Activated naive CD8-positive, alpha-beta T cell treated with anti-CD3 and anti-CD28 coated beads, Interleukin-2, amount 50 U/mL, for 24 hours (primary cell): Measurements from ENCODE around the gene TRAF3.
"Not testable (repeated sequence)": the region's sequence is repeated elsewhere in the genome, so short reads cannot be mapped to it uniquely, and the experiment has no call there.

Source experiments
- ATAC-seq: fragments of 150-1000 bp; cut with Tn5 transposase; one replicate; pipeline ENCODE4 v1.10.0; 2021
- DNase-seq: peaks from one replicate; pipeline ENCODE4 v3.0.0; 2021
- H3K27ac Mint-ChIP-seq: one replicate; pipeline ENCODE4 v1.8.0; 2021; ENCODE audit warnings: mild to moderate bottlenecking, mixed read lengths
- H3K27me3 Mint-ChIP-seq: one replicate; pipeline ENCODE4 v1.8.0; 2021; ENCODE audit warnings: mixed read lengths
- H3K36me3 Mint-ChIP-seq: one replicate; pipeline ENCODE4 v1.8.0; 2021; ENCODE audit warnings: low read depth, mixed read lengths
- H3K4me1 Mint-ChIP-seq: one replicate; pipeline ENCODE4 v1.8.0; 2021; ENCODE audit warnings: mixed read lengths
- H3K4me3 Mint-ChIP-seq: one replicate; pipeline ENCODE4 v1.8.0; 2021; ENCODE audit warnings: mild to moderate bottlenecking, moderate library complexity, mixed read lengths
- H3K9me3 Mint-ChIP-seq: one replicate; pipeline ENCODE4 v1.8.0; 2021; ENCODE audit warnings: mixed read lengths

The TRAF3 gene

GRCh38 chr14:102878970-102879460 lies 101.8 kb downstream of the TRAF3 start:
- no peaks in the 10 kb centered on the region for H3K27me3 Mint-ChIP-seq
- no peak overlapping the region for H3K27ac Mint-ChIP-seq
- no peak for DNase-seq
- no peak overlapping the region for H3K4me3 Mint-ChIP-seq
- peaks cover 27% of the 10 kb centered on the region for H3K36me3 Mint-ChIP-seq
- H3K9me3 Mint-ChIP-seq, result no peaks in the 10 kb centered on the region
- ATAC-seq, result no peak
- peaks cover 16% of the 10 kb centered on the region for H3K4me1 Mint-ChIP-seq

- DNase-seq (no peak), ATAC-seq (no peak)
- H3K4me1 Mint-ChIP-seq, result peaks cover 16% of the 10 kb centered on the region
- H3K9me3 Mint-ChIP-seq, result no peaks in the 10 kb centered on the region
- H3K27me3 Mint-ChIP-seq, result no peaks in the 10 kb centered on the region
- peaks cover 40% of the 10 kb centered on the region for H3K36me3 Mint-ChIP-seq
- H3K4me3 Mint-ChIP-seq, result no peak overlapping the region
- peak overlapping the region; percentile 81 for H3K27ac Mint-ChIP-seq
Observed at GRCh38 chr14:102882226-102882906, 105.1 kb downstream of the TRAF3 start.

GRCh38 chr14:102883089-102883541 lies 105.9 kb downstream of the TRAF3 start:
- Mint-ChIP-seq H3K4me1 (peaks cover 16% of the 10 kb centered on the region), H3K9me3 (no peaks in the 10 kb centered on the region), H3K27ac (peak overlapping the region; percentile 81), H3K4me3 (no peak overlapping the region), H3K36me3 (peaks cover 40% of the 10 kb centered on the region), H3K27me3 (no peaks in the 10 kb centered on the region)
- peak; percentile 70 for ATAC-seq
- DNase-seq, result no peak

- H3K27ac Mint-ChIP-seq, result peak overlapping the region; percentile 81
- ATAC-seq, result no peak
- H3K4me3 Mint-ChIP-seq, result no peak overlapping the region
- H3K27me3 Mint-ChIP-seq, result no peaks in the 10 kb centered on the region
- H3K36me3 Mint-ChIP-seq, result peaks cover 41% of the 10 kb centered on the region
- no peaks in the 10 kb centered on the region for H3K9me3 Mint-ChIP-seq
- no peak for DNase-seq
- peaks cover 16% of the 10 kb centered on the region for H3K4me1 Mint-ChIP-seq
Observed at GRCh38 chr14:102883554-102883953, 106.3 kb downstream of the TRAF3 start.

- DNase-seq (no peak), ATAC-seq (no peak)
- H3K27ac Mint-ChIP-seq, result no peak overlapping the region
- H3K4me1 Mint-ChIP-seq, result peaks cover 16% of the 10 kb centered on the region
- H3K27me3 Mint-ChIP-seq, result no peaks in the 10 kb centered on the region
- peaks cover 42% of the 10 kb centered on the region for H3K36me3 Mint-ChIP-seq
- H3K9me3 Mint-ChIP-seq, result no peaks in the 10 kb centered on the region
- H3K4me3 Mint-ChIP-seq, result no peak overlapping the region
Observed at GRCh38 chr14:102885737-102886447, 108.6 kb downstream of the TRAF3 start.

- Mint-ChIP-seq H3K4me1 (peaks cover 3% of the 10 kb centered on the region), H3K4me3 (no peak overlapping the region), H3K27ac (no peak overlapping the region), H3K9me3 (no peaks in the 10 kb centered on the region), H3K27me3 (no peaks in the 10 kb centered on the region), H3K36me3 (peaks cover 47% of the 10 kb centered on the region)
- ATAC-seq (no peak), DNase-seq (no peak)
Observed at GRCh38 chr14:102888748-102889147, 111.5 kb downstream of the TRAF3 start.

- Mint-ChIP-seq H3K27ac (no peak overlapping the region), H3K4me1 (peaks cover 3% of the 10 kb centered on the region), H3K36me3 (peaks cover 45% of the 10 kb centered on the region), H3K9me3 (no peaks in the 10 kb centered on the region), H3K4me3 (no peak overlapping the region), H3K27me3 (no peaks in the 10 kb centered on the region)
- no peak for ATAC-seq
- no peak for DNase-seq
Observed at GRCh38 chr14:102889615-102890014, 112.4 kb downstream of the TRAF3 start.

GRCh38 chr14:102891111-102891510 lies 113.9 kb downstream of the TRAF3 start:
- Mint-ChIP-seq H3K27ac (no peak overlapping the region), H3K4me1 (peaks cover 3% of the 10 kb centered on the region), H3K36me3 (peaks cover 47% of the 10 kb centered on the region), H3K4me3 (no peak overlapping the region), H3K9me3 (no peaks in the 10 kb centered on the region), H3K27me3 (no peaks in the 10 kb centered on the region)
- no peak for DNase-seq
- ATAC-seq, result no peak

- Mint-ChIP-seq H3K27me3 (no peaks in the 10 kb centered on the region), H3K36me3 (peaks cover 46% of the 10 kb centered on the region), H3K4me1 (peaks cover 3% of the 10 kb centered on the region), H3K4me3 (no peak overlapping the region), H3K27ac (no peak overlapping the region), H3K9me3 (no peaks in the 10 kb centered on the region)
- no peak for DNase-seq
- no peak for ATAC-seq
Observed at GRCh38 chr14:102891556-102891955, 114.3 kb downstream of the TRAF3 start.

- Mint-ChIP-seq H3K27ac (peak overlapping the region; percentile 38), H3K36me3 (peaks cover 48% of the 10 kb centered on the region), H3K27me3 (no peaks in the 10 kb centered on the region), H3K9me3 (no peaks in the 10 kb centered on the region), H3K4me1 (peaks cover 5% of the 10 kb centered on the region), H3K4me3 (no peak overlapping the region)
- DNase-seq (no peak), ATAC-seq (no peak)
Observed at GRCh38 chr14:102892651-102893050, 115.4 kb downstream of the TRAF3 start.

GRCh38 chr14:102893452-102893851 lies 116.2 kb downstream of the TRAF3 start:
- H3K27ac Mint-ChIP-seq, result no peak overlapping the region
- no peak overlapping the region for H3K4me3 Mint-ChIP-seq
- H3K36me3 Mint-ChIP-seq, result peaks cover 53% of the 10 kb centered on the region
- ATAC-seq (peak; percentile 61), DNase-seq (no peak)
- H3K9me3 Mint-ChIP-seq, result no peaks in the 10 kb centered on the region
- H3K27me3 Mint-ChIP-seq, result no peaks in the 10 kb centered on the region
- H3K4me1 Mint-ChIP-seq, result peaks cover 10% of the 10 kb centered on the region

- not testable (repeated sequence) for ATAC-seq, H3K9me3 Mint-ChIP-seq, DNase-seq, H3K27ac Mint-ChIP-seq, H3K27me3 Mint-ChIP-seq, H3K4me3 Mint-ChIP-seq
- Mint-ChIP-seq H3K4me1 (peaks cover 31% of the 10 kb centered on the region), H3K36me3 (peaks cover 47% of the 10 kb centered on the region)
Observed at GRCh38 chr14:102896735-102897134, 119.5 kb downstream of the TRAF3 start.

- ATAC-seq, result no peak
- no peak for DNase-seq
- peaks cover 46% of the 10 kb centered on the region for H3K36me3 Mint-ChIP-seq
- no peak overlapping the region for H3K27ac Mint-ChIP-seq
- no peak overlapping the region for H3K4me3 Mint-ChIP-seq
- H3K9me3 Mint-ChIP-seq, result no peaks in the 10 kb centered on the region
- H3K27me3 Mint-ChIP-seq, result no peaks in the 10 kb centered on the region
- H3K4me1 Mint-ChIP-seq, result peaks cover 34% of the 10 kb centered on the region
Observed at GRCh38 chr14:102897299-102898027, 120.2 kb downstream of the TRAF3 start.

- Mint-ChIP-seq H3K27me3 (no peaks in the 10 kb centered on the region), H3K4me3 (no peak overlapping the region), H3K36me3 (peaks cover 46% of the 10 kb centered on the region), H3K4me1 (peaks cover 33% of the 10 kb centered on the region), H3K9me3 (no peaks in the 10 kb centered on the region), H3K27ac (peak overlapping the region; percentile 38)
- no peak for DNase-seq
- ATAC-seq, result no peak
Observed at GRCh38 chr14:102898298-102898697, 121.0 kb downstream of the TRAF3 start.
